HG03196 (cell line): Measurements from ENCODE around the gene LDHD.
"Not testable (repeated sequence)": the region's sequence is repeated elsewhere in the genome, so short reads cannot be mapped to it uniquely, and the experiment has no call there.

Experiments used
- ATAC-seq: cut with Tn5 transposase; IDR thresholded peaks from one replicate; pipeline ENCODE4 v1.9.1; 2021; ENCODE audit not compliant: unreplicated experiment

The LDHD gene

GRCh38 chr16:75100603-75100990 lies 16.0 kb downstream of the LDHD start:
- no peak for ATAC-seq

GRCh38 chr16:75099738-75100602 lies 16.6 kb downstream of the LDHD start:
- no peak for ATAC-seq

GRCh38 chr16:75099075-75099667 lies 17.4 kb downstream of the LDHD start:
- no peak for ATAC-seq

GRCh38 chr16:75097941-75098901 lies 18.4 kb downstream of the LDHD start:
- no peak for ATAC-seq

GRCh38 chr16:75097191-75097761 lies 19.3 kb downstream of the LDHD start:
- ATAC-seq: no peak

- ATAC-seq: no peak
These were observed 19.9 kb downstream of the LDHD start for GRCh38 chr16:75096656-75097055.

GRCh38 chr16:75095204-75095621 lies 21.4 kb downstream of the LDHD start:
- ATAC-seq: no peak

- no peak for ATAC-seq
These were observed 22.7 kb downstream of the LDHD start for GRCh38 chr16:75093598-75094540.

- ATAC-seq: no peak
These were observed 23.8 kb downstream of the LDHD start for GRCh38 chr16:75092777-75093176.

GRCh38 chr16:75091619-75092018 lies 25.0 kb downstream of the LDHD start:
- not testable (repeated sequence) for ATAC-seq

- ATAC-seq: not testable (repeated sequence)
These were observed 25.7 kb downstream of the LDHD start for GRCh38 chr16:75090899-75091298.

- ATAC-seq: no peak
These were observed 26.9 kb downstream of the LDHD start for GRCh38 chr16:75089486-75090202.

- ATAC-seq: no peak
These were observed 27.6 kb downstream of the LDHD start for GRCh38 chr16:75088934-75089333.

GRCh38 chr16:75088216-75088615 lies 28.4 kb downstream of the LDHD start:
- no peak for ATAC-seq

GRCh38 chr16:75087375-75087979 lies 29.1 kb downstream of the LDHD start:
- ATAC-seq: no peak

GRCh38 chr16:75086688-75087374 lies 29.7 kb downstream of the LDHD start:
- no peak for ATAC-seq

GRCh38 chr16:75086281-75086680 lies 30.3 kb downstream of the LDHD start:
- ATAC-seq: no peak

- no peak for ATAC-seq
These were observed 31.0 kb downstream of the LDHD start for GRCh38 chr16:75085556-75085955.
